ENCODE measurements around the gene GTF2H3. TPM values are rescaled to one million over a fixed set of nuclear protein-coding genes. Genes with fewer than 3 reads are reported as not detected.

Gene GTF2H3
- total RNA-seq, 2 experiments from 2014 or later, result 77.4 to 81.9 TPM

- ChIA-PET POLR2A (interaction anchor here (0.8 kb wide), 1 partner anchor 92 kb away, joined by 3 read pairs; no protein-coding TSS in a partner anchor), CTCF (interaction anchor here (0.6 to 1.5 kb wide), 3 partner anchors 10 to 1714 kb away, joined by 3 to 5 read pairs (median 3); no protein-coding TSS in a partner anchor)
Observed at GRCh38 chr12:123621619-123622530, 11.8 kb upstream of the GTF2H3 start.

DNA sequence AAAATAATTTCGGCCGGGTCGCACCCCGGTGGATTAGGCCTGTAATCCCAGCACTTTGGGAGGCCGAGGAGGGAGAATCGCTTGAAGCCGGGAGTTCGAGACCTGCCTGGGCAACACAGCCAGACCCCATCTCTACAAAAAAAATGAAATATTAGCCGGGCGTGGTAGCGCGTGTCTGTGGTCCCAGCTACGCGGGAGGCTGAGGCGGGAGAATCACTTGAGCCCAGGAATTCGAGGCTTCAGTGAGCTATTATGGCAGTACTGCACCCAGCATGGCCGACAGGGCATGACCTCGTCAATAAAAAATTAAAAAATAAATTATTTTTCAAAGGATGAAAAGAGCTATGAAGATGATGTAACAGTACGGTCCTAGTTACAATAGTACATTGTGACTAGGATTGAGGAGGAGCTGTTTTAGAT lies 523 bp downstream of the GTF2H3 start:
- ChIA-PET POLR2A (no interaction called here), CTCF (no interaction called here)

DNA sequence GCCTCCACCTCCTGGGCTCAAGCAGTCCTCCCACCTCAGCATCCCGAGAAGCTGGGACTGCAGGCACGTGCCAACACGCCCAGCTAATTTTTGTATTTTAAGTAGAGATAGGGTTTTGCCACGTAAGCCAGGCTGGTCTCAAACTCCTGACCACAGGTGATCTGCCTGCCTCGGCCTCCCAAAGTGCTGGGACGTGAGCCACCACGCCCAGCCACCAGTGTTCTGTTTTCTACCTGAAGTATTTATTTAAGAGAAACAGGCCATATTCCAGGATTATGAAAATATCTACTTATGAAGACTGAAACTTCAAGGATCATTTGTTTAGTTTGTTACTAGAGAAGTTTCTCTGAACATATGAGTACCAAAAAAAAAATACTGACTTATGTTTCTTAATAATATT lies 10.3 kb downstream of the GTF2H3 start:
- ChIA-PET POLR2A (no interaction called here), CTCF (no interaction called here)

- POLR2A ChIA-PET, result interaction anchor here (0.6 kb wide), 1 partner anchor 1219 kb away, joined by 4 read pairs; no protein-coding TSS in a partner anchor
- CTCF ChIA-PET, result no interaction called here
Observed at GRCh38 chr12:123645380-123645779, 11.8 kb downstream of the GTF2H3 start.

DNA sequence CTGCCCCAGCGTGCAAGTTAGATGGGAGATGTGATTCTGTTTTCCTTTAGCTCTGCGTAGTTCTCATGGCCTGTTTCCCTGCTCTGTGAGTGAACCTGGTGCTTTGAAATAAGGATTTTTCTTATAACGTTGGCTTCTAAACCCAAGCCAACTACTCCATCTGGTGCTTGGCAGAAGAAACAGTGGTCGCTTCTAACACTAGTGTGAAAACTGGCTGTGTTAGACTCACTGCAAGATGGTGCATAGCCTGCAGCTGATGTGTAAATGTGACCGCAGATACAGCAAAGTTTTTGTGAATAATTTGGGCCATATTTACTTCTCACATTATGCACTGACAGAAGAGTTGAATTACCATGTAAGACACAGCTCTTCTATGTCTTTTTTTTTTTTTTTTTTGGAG lies 12.2 kb downstream of the GTF2H3 start:
- ChIA-PET CTCF (interaction anchor here (0.7 kb wide), 1 partner anchor 335 kb away, joined by 3 read pairs; no protein-coding TSS in a partner anchor), POLR2A (no interaction called here)

GRCh38 chr12:123648401-123648800 lies 14.8 kb downstream of the GTF2H3 start:
- ChIA-PET POLR2A (no interaction called here), CTCF (no interaction called here)

DNA sequence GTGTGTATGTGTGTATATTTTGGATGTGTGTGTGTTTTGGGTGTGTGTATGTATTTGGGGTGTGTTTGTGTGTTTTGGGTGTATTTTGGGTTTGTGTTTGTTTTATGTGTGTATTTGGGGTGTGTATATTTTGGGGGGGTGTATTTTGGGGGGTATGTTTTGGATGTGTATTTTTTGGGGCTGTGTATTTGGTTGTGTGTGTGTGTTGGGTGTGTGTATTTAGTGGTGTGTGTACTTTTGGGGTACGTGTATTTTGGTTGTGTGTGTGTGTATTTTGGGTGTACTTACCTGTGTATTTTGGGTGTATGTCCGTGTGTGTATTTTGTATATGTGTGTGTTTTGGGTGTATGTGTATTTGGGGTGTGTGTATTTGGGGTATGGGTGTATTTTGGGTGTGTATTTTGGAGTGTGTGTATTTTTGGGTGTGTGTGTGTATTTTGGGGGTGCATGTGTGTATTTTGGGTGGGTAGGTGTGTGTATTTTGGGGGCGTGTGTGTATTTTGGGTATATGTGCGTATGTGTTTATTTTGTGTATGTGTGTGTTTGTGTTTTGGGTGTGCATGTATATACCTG lies 20.6 kb downstream of the GTF2H3 start:
- ChIA-PET CTCF (no interaction called here), POLR2A (no interaction called here)

- ChIA-PET POLR2A (no interaction called here), CTCF (no interaction called here)
Observed at GRCh38 chr12:123655420-123655819, 21.8 kb downstream of the GTF2H3 start.

GRCh38 chr12:123656392-123656791 lies 22.8 kb downstream of the GTF2H3 start:
- ChIA-PET CTCF (no interaction called here), POLR2A (no interaction called here)

- CTCF ChIA-PET, result no interaction called here
- POLR2A ChIA-PET, result no interaction called here
Observed at GRCh38 chr12:123657211-123657610, 23.6 kb downstream of the GTF2H3 start.

- CTCF ChIA-PET, result interaction anchor here (0.6 kb wide), 1 partner anchor 860 kb away, joined by 6 read pairs; no protein-coding TSS in a partner anchor
- POLR2A ChIA-PET, result no interaction called here
Observed at GRCh38 chr12:123659996-123660727, 26.5 kb downstream of the GTF2H3 start.

DNA sequence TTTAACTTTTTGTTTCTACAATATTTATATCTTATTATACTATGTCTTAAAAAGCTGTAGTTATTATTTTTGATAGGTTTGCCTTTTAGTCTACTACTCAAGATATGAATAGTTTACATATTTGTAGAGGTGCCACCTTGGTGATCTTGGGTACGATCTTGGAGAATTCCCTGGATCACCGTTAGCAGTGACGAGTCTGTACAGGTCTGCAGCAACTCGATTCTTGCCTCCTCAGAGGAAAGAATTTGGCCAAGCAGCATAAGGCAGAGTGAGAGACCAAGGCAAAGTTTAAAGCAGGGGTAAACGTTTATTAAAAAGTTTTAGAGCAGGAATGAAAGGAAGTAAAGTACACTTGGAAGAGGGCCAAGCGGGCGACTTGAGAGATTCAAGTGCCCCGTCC lies 34.1 kb downstream of the GTF2H3 start:
- ChIA-PET POLR2A (no interaction called here), CTCF (interaction anchor here (1.1 kb wide), 1 partner anchor 11 kb away, joined by 3 read pairs; no protein-coding TSS in a partner anchor)

DNA sequence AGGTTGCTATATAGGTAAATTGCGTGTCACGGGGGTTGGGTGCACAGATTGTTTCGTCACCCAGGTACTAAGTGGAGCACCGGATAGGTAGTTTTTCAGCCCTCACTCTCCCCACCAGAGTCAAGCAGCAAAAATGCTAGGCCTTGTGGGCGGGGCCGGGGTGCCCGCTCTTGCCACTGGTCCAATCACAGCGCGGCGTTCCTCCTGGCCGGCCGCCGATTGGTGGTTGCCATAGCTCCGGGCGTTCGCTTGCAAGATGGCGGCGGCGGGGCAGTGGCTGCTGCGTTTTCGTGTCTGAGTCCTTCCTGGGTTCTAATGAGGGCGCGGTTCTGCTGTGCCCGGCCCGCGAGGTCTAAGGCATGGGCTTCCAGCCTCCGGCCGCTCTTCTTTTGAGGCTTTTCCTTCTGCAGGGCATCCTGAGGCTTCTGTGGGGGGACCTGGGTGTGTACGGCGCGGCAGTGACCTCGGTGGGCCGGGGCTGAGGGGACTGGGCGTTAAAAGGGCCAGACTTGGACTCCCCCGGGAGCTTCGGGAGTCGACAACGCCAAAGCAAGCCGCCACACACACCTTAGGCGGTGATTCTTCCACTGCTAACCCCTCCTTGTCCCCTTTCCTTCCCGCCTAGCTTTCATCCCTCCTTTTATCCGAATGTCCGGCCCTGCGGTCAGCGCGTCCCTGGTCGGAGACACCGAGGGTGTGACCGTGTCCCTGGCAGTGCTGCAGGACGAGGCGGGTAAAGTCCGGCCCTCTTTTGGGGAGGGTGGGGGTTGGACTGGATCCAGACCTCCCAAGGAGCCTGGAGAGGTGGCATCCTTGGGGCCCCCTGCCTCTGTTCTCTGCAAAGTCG lies 37.5 kb downstream of the GTF2H3 start, which contains the start of gene TCTN2:
Gene TCTN2, plus strand, starts transcription at position 232 of the 847 bp plus-strand sequence. Its CDS starts 128 bp downstream, at position 360.
- ChIA-PET POLR2A (interaction anchor here (0.6 kb wide), 1 partner anchor 90 kb away, joined by 3 read pairs; no protein-coding TSS in a partner anchor), CTCF (interaction anchor here (1.3 kb wide), 1 partner anchor 171 kb away, joined by 3 read pairs; no protein-coding TSS in a partner anchor)

DNA sequence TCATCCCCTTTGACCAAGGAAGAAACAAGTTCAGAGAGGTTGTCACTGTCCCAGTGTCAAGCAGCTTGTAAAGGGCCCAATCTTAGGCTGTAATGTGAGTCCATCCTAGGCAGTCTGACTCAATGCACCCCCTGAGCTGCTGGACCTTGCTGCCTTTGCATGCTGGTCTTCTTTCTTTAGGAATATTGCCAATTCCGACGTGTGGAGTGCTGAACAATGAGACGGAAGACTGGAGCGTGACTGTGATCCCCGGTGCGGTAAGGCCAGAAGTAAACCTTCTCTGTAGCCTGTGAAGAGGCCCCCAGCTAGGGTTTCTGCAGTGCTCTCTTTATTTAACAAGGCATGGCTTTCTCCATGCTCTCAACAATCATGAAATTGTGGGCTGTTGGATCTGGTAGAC lies 38.2 kb downstream of the GTF2H3 start:
- POLR2A ChIA-PET, result no interaction called here
- CTCF ChIA-PET, result interaction anchor here (1.3 kb wide), 1 partner anchor 170 kb away, joined by 3 read pairs; no protein-coding TSS in a partner anchor

DNA sequence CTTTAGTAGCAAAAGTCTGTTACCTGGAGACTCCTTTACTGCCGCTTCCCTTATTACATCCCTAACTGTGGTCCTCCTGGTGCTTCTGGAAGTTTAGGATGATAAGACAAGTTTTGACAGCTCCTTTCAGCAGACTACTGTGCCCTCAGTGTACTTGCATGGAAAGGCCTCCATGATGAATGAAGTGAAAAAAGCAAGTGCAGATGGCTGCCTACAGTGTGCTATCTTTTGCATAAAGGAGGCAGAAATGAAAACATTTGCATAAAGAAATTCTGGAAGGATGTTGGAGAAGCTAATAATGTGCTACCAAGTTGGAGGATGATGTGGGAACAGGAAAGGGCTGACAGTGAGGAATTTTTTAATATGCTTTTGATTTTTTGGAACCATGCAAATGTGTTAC lies 41.8 kb downstream of the GTF2H3 start:
- POLR2A ChIA-PET, result no interaction called here
- CTCF ChIA-PET, result no interaction called here

- ChIA-PET POLR2A (interaction anchor here (0.7 kb wide), 1 partner anchor 299 kb away, joined by 10 read pairs; no protein-coding TSS in a partner anchor), CTCF (interaction anchor here (0.7 kb wide), 2 partner anchors 89 to 346 kb away, joined by 3 to 5 read pairs; no protein-coding TSS in a partner anchor)
Observed at GRCh38 chr12:123676616-123677320, 43.1 kb downstream of the GTF2H3 start.

GRCh38 chr12:123678981-123679380 lies 45.4 kb downstream of the GTF2H3 start:
- ChIA-PET POLR2A (no interaction called here), CTCF (interaction anchor here (0.7 to 0.9 kb wide), 2 partner anchors 12 to 80 kb away, joined by 3 read pairs; no protein-coding TSS in a partner anchor)

- ChIA-PET CTCF (no interaction called here), POLR2A (no interaction called here)
Observed at GRCh38 chr12:123681605-123682004, 48.0 kb downstream of the GTF2H3 start.

Measured in activated CD8-positive, alpha-beta memory T cell treated with anti-CD3 and anti-CD28 coated beads for 36 hours (primary cell).